H1 (cell line): ENCODE measurements around the gene UBA3. TPM values are rescaled to one million over a fixed set of nuclear protein-coding genes. Genes with fewer than 3 reads are reported as not detected.
A peak's percentile ranks its signal among the peaks of the same experiment; 100 is the strongest.

Experiments used
- CTCF ChIA-PET: fragments of 300-600 bp; sonication (Branson Sonifier 250); formaldehyde crosslinking; loops from one replicate; lab custom pipeline; 2021; ENCODE audit not compliant: partially characterized antibody; lab: Charles Lee
- POLR2A ChIA-PET: fragments of 300-600 bp; sonication (Branson Sonifier 250); formaldehyde crosslinking; loops from one replicate; lab custom pipeline; 2021; ENCODE audit warnings: inconsistent platforms; ENCODE audit not compliant: partially characterized antibody; lab: Charles Lee
- DNase-seq, 2 experiments: peaks; one replicate each; pipeline versions ENCODE4 v3.0.0 to v3.0.0-alpha.2; 2010 to 2022; ENCODE audit warnings: low spot score in 2 of 2, low read depth in 1 of 2, mixed read lengths in 1 of 2
- FAIRE-seq: peaks from 2 replicates; lab custom pipeline; 2011; peaks lifted over from hg19 to GRCh38; lab: Jason Lieb, UNC
- H2AFZ ChIP-seq: 2 replicates; pipeline ENCODE4 v1.8.1; 2012; ENCODE audit warnings: low read length, inconsistent platforms
- H2AK5ac ChIP-seq: 2 replicates; pipeline ENCODE4 v1.6.1; 2013; ENCODE audit warnings: low read depth, low read length
- H2BK120ac ChIP-seq: replicated peaks from 2 replicates; pipeline ENCODE3; 2013; ENCODE audit warnings: low read depth, low read length, inconsistent platforms
- H2BK12ac ChIP-seq: 2 replicates; pipeline ENCODE4 v1.6.1; 2013; ENCODE audit warnings: low read depth, low read length
- H2BK15ac ChIP-seq: 2 replicates; pipeline ENCODE4 v1.6.1; 2013; ENCODE audit warnings: low read length
- H2BK20ac ChIP-seq: 2 replicates; pipeline ENCODE4 v1.6.1; 2013; ENCODE audit warnings: low read length
- H2BK5ac ChIP-seq: 2 replicates; pipeline ENCODE4 v1.6.1; 2013; ENCODE audit warnings: low read depth, low read length
- H3K14ac ChIP-seq: 2 replicates; pipeline ENCODE4 v1.6.1; 2013; ENCODE audit warnings: inconsistent platforms; ENCODE audit not compliant: insufficient read length
- H3K18ac ChIP-seq: 2 replicates; pipeline ENCODE4 v1.6.1; 2013; ENCODE audit warnings: low read length; ENCODE audit errors: extremely low read depth
- H3K23ac ChIP-seq: 2 replicates; pipeline ENCODE4 v1.6.1; 2013; ENCODE audit warnings: inconsistent platforms; ENCODE audit not compliant: insufficient read length
- H3K23me2 ChIP-seq: 2 replicates; pipeline ENCODE4 v1.6.1; 2013; ENCODE audit warnings: low read depth, low read length
- H3K27ac ChIP-seq: 2 replicates; pipeline ENCODE4 v1.6.1; 2011; ENCODE audit warnings: low read depth, low read length, inconsistent platforms
- H3K27me3 ChIP-seq, 4 experiments: replicated peaks in 1 of 4; 1 replicate in 1 of 4; 2 replicates in 3 of 4; pipeline versions ENCODE4 v1.6.1 to v1.8.1; 2011 to 2013; ENCODE audit warnings: low read length in 3 of 4, mild to moderate bottlenecking in 3 of 4, inconsistent platforms in 2 of 4, mixed read lengths in 2 of 4, moderate library complexity in 1 of 4; ENCODE audit not compliant: control insufficient read depth in 3 of 4, insufficient read depth in 3 of 4; ENCODE audit errors: extremely low read depth in 1 of 4
- H3K36me3 ChIP-seq, 4 experiments: 2 replicates each; pipeline versions ENCODE4 v1.6.1 to v1.8.1; 2011 to 2013; ENCODE audit warnings: mild to moderate bottlenecking in 4 of 4, low read length in 3 of 4, moderate library complexity in 2 of 4, control low read depth in 1 of 4, inconsistent platforms in 1 of 4; ENCODE audit not compliant: insufficient read depth in 4 of 4, control insufficient read depth in 2 of 4
- H3K4ac ChIP-seq: replicated peaks from 2 replicates; pipeline ENCODE3; 2013; ENCODE audit warnings: low read length, low read depth, mixed read lengths, inconsistent platforms; ENCODE audit not compliant: insufficient read length
- H3K4me1 ChIP-seq, 4 experiments: replicated peaks in 1 of 4; 1 replicate in 1 of 4; 2 replicates in 3 of 4; pipeline versions ENCODE4 v1.6.1 to v1.8.1; 2011 to 2013; ENCODE audit warnings: low read length in 3 of 4, inconsistent platforms in 2 of 4, mixed read lengths in 1 of 4; ENCODE audit not compliant: insufficient read depth in 4 of 4, control insufficient read depth in 3 of 4
- H3K4me2 ChIP-seq, 2 experiments: 2 replicates each; pipeline versions ENCODE4 v1.6.1 to v1.8.1; 2011 to 2013; ENCODE audit warnings: low read depth in 2 of 2, low read length in 2 of 2, control low read depth in 1 of 2, inconsistent platforms in 1 of 2, mild to moderate bottlenecking in 1 of 2; ENCODE audit not compliant: insufficient read depth in 1 of 2
- H3K4me3 ChIP-seq, 4 experiments: fragments of 200-600, 300-600 bp in 1 of 4; sonication (generic), shearing (Covaris generic), sonication (Bioruptor Twin) in 1 of 4; 2 replicates each; pipeline versions ENCODE4 v1.5.1 to v1.8.1; 2011 to 2016; ENCODE audit warnings: low read length in 4 of 4, low read depth in 3 of 4, control low read depth in 2 of 4, inconsistent platforms in 2 of 4, mild to moderate bottlenecking in 2 of 4, mixed read lengths in 1 of 4, moderate library complexity in 1 of 4; ENCODE audit not compliant: insufficient read depth in 2 of 4; ENCODE audit errors: extremely low read depth in 1 of 4
- H3K56ac ChIP-seq: replicated peaks from 2 replicates; pipeline ENCODE3; 2013; ENCODE audit warnings: low read depth, mild to moderate bottlenecking, mixed read lengths, low read length, inconsistent platforms; ENCODE audit not compliant: insufficient read length
- H3K79me1 ChIP-seq: 2 replicates; pipeline ENCODE4 v1.6.1; 2013; ENCODE audit warnings: low read depth, low read length, control low read depth
- H3K79me2 ChIP-seq, 2 experiments: 2 replicates each; pipeline versions ENCODE4 v1.6.1 to v1.8.1; 2012 to 2013; ENCODE audit warnings: low read length in 2 of 2, mild to moderate bottlenecking in 2 of 2, inconsistent platforms in 1 of 2; ENCODE audit not compliant: insufficient read depth in 2 of 2, control insufficient read depth in 1 of 2
- H3K9ac ChIP-seq, 4 experiments: replicated peaks in 1 of 4; 1 replicate in 1 of 4; 2 replicates in 3 of 4; pipeline versions ENCODE4 v1.6.1 to v1.8.1; 2011 to 2013; ENCODE audit warnings: low read depth in 3 of 4, low read length in 3 of 4, control low read depth in 2 of 4, mild to moderate bottlenecking in 2 of 4, moderate library complexity in 2 of 4, inconsistent platforms in 1 of 4; ENCODE audit errors: extremely low read depth in 1 of 4
- H3K9me3 ChIP-seq, 2 experiments: 2 replicates each; pipeline versions ENCODE4 v1.6.1 to v1.8.1; 2012 to 2013; ENCODE audit warnings: mild to moderate bottlenecking in 2 of 2, moderate library complexity in 2 of 2, control low read depth in 1 of 2, inconsistent platforms in 1 of 2, low read depth in 1 of 2, low read length in 1 of 2, mixed read lengths in 1 of 2; ENCODE audit not compliant: insufficient read depth in 2 of 2
- H4K20me1 ChIP-seq, 2 experiments: replicated peaks in 1 of 2; 2 replicates each; pipeline versions ENCODE3 to v1.8.1; 2011 to 2013; ENCODE audit warnings: inconsistent platforms in 2 of 2, low read length in 2 of 2, mild to moderate bottlenecking in 1 of 2; ENCODE audit not compliant: insufficient read depth in 2 of 2, control insufficient read depth in 1 of 2
- H4K5ac ChIP-seq: 2 replicates; pipeline ENCODE4 v1.6.1; 2013; ENCODE audit warnings: low read length, low read depth, mixed read lengths, inconsistent platforms; ENCODE audit not compliant: insufficient read length
- H4K8ac ChIP-seq: 2 replicates; pipeline ENCODE4 v1.8.0; 2013; ENCODE audit warnings: mild to moderate bottlenecking, moderate library complexity, low read length, inconsistent platforms; ENCODE audit not compliant: insufficient read depth; ENCODE audit errors: extremely low read depth
- H4K91ac ChIP-seq: replicated peaks from 2 replicates; pipeline ENCODE3; 2013; ENCODE audit warnings: low read length, mixed read lengths, inconsistent platforms; ENCODE audit not compliant: insufficient read length
- BRCA1 ChIP-seq: IDR thresholded peaks from 2 replicates; pipeline ENCODE4 v1.6.1; 2012; ENCODE audit warnings: low read depth, low read length, improper control_type of control experiment
- CBX8 ChIP-seq: fragments of 300-800, 300-1000 bp; sonication (generic); IDR thresholded peaks from 2 replicates; pipeline ENCODE4 v1.7.1; 2016; ENCODE audit warnings: low read depth, low read length, borderline replicate concordance
- EGR1 ChIP-seq: IDR thresholded peaks from 2 replicates; pipeline ENCODE4 v1.6.1; 2011; ENCODE audit warnings: low read depth, low read length, borderline replicate concordance
- POLR2AphosphoS5 ChIP-seq: IDR thresholded peaks from 2 replicates; pipeline ENCODE4 v1.6.1; 2011; ENCODE audit warnings: low read depth, low read length
- RFX5 ChIP-seq: IDR thresholded peaks from 2 replicates; pipeline ENCODE4 v1.6.1; 2011; ENCODE audit warnings: low read depth, low read length, improper control_type of control experiment, borderline replicate concordance
- SP4 ChIP-seq: IDR thresholded peaks from 2 replicates; pipeline ENCODE4 v1.6.1; 2012; ENCODE audit warnings: low read length, inconsistent platforms
- TBP ChIP-seq: IDR thresholded peaks from 2 replicates; pipeline ENCODE4 v1.6.1; 2011; ENCODE audit warnings: low read depth, low read length, improper control_type of control experiment
- WGBS, 2 experiments: shearing (Covaris generic) in 1 of 2; methylation state at CpG; one replicate each; pipeline versions ENCODE4 v1.1.6 to v1.1.7; 2013 to 2015; ENCODE audit warnings: low lambda C conversion rate in 2 of 2, mixed read lengths in 2 of 2, inconsistent platforms in 1 of 2, low coverage in 1 of 2, missing lambda C conversion rate in 1 of 2; ENCODE audit not compliant: insufficient replicate concordance in 2 of 2, insufficient coverage in 1 of 2, insufficient read length in 1 of 2; ENCODE audit errors: extremely low coverage in 1 of 2, missing lambda C conversion rate in 1 of 2; 5-methylcytosine and 5-hydroxymethylcytosine counted together
- polyA plus RNA-seq, 7 experiments: library from polyadenylated mRNA; depleted of rRNA in 3 of 7; stranded (reverse) in 5 of 7; unstranded in 2 of 7; fragments of >200 nt in 5 of 7; fragments of 200-250 nt in 2 of 7; gene quantifications; 1 replicate in 5 of 7; 2 replicates in 1 of 7; 4 replicates in 1 of 7; pipeline versions ENCODE4 v1.2.1 to v1.2.3, GENCODE V29; 2011 to 2013; ENCODE audit warnings: missing spikeins in 2 of 7, mixed read lengths in 2 of 7
- total RNA-seq: library from RNA; stranded (reverse); fragmentation: NEBNext Ultra II Directional; extraction: Animal tissue kit (Norgen Biotek cat#: 25700); gene quantifications from 2 replicates; pipeline ENCODE4 v1.2.1, GENCODE V29; 2021
- TF ChIP-seq, protein P1 (sequence below): IDR thresholded peaks from 2 replicates; pipeline ENCODE4 v1.6.1; 2011; ENCODE audit warnings: low read depth, mild to moderate bottlenecking, low read length; ENCODE audit not compliant: insufficient read depth
- TF ChIP-seq, protein P2 (sequence below): IDR thresholded peaks from 2 replicates; pipeline ENCODE4 v1.6.1; 2012; ENCODE audit warnings: low read length, inconsistent platforms

Gene UBA3
- total and polyA plus RNA-seq, 2 of the 8 experiments (the other 6 are each of a cell fraction or from before 2014, with no cell fraction given), result 40.8 to 97.8 TPM

DNA sequence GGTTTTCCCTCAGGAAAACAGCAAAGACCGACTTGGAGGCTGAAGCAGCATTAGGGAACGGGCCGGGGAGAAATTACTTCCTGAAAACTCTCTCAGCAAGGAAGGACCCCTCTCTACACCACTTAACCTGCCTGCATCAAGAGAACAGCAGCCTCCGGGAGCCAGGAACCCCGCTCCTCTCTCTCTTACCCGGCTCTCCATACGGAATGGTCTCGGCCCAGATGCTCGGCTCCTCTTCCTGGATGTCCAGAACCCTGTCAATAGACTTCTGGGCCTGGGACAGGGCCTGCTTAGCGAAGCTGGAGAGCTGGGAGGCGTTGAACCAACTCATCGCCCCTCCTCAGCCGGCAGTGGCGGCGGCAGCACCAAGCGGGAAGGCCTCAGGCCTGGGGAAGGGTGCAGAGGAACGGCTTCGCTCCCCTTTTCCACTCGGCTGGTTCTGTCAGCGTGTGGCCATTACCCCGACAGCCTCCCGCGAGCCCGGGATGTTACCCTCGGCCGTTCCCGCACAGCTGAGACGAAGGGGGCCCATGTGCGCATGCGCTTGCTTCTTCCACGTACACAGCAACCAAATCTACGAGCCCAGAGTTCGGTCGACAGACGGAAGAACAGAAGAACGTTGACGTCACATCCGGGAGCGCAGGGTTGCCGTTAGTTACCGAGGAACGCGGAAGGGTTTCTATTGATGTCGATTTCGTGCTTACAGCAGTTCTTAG, 28.3 kb downstream of the UBA3 start, which contains the start of gene TMF1:
TSS of gene TMF1 (minus strand) at position 578 of the 716 bp plus-strand sequence. CDS start at position 331, 247 bp downstream.
- DNase-seq (peak; percentile 97), FAIRE-seq (peak; percentile 99)
- H3K4me2 ChIP-seq, result peak within 1 kb of the TSS; percentile 78 to 90
- H3K23ac ChIP-seq, result no peak within 1 kb of the TSS
- H3K14ac ChIP-seq, result no peak within 1 kb of the TSS
- no peak within 1 kb of the TSS for H2BK120ac ChIP-seq
- peaks cover 7% of the 10 kb centered on the region for H3K23me2 ChIP-seq
- peak within 1 kb of the TSS; percentile 77 to 91 (median 84) for H3K4me3 ChIP-seq
- H2AK5ac ChIP-seq, result no peak within 1 kb of the TSS
- no peak within 1 kb of the TSS for H4K5ac ChIP-seq
- peaks cover 0 to 22% of the 10 kb centered on the region in 2 experiments; a peak in 2 of 4 replicates for H3K79me2 ChIP-seq
- H2BK12ac ChIP-seq, result peak within 1 kb of the TSS; percentile 80; the same call in 1 of the 2 replicates
- peak within 1 kb of the TSS; percentile 60 for H2BK5ac ChIP-seq
- peaks cover 3 to 39% (median 11%) of the 10 kb centered on the region in 4 experiments; a peak in 6 of 8 replicates for H3K36me3 ChIP-seq
- H3K4me1 ChIP-seq, result peaks cover 0 to 4% (median 1%) of the 10 kb centered on the region in 4 experiments; a peak in 2 of 7 replicates
- peak within 1 kb of the TSS; percentile 85 for H2AFZ ChIP-seq
- 1% methylated on average over 40 of the region's 45 CpGs; no CpG with 5 or more reads in 1 of the 2 experiments for WGBS, 2 experiments
- no peaks in the 10 kb centered on the region for H3K79me1 ChIP-seq
- 0 out of 2 replicates have a peak within 1 kb of the TSS, but pooled peaks have one; percentile 19 for H2BK15ac ChIP-seq
- H3K4ac ChIP-seq, result no peak within 1 kb of the TSS
- H4K91ac ChIP-seq, result no peak within 1 kb of the TSS
- ChIA-PET POLR2A (interaction anchor here (0.6 to 3.6 kb wide), 16 partner anchors 9 to 754 kb away, joined by 3 to 19 read pairs (median 4); partner anchors contain the start of genes EOGT and UBA3), CTCF (interaction anchor here (1.0 to 1.3 kb wide), 3 partner anchors 37 to 53 kb away, joined by 3 to 4 read pairs (median 3); partner anchors contain the start of gene EOGT)
- H3K56ac ChIP-seq, result no peak within 1 kb of the TSS
- no peak within 1 kb of the TSS for H3K18ac ChIP-seq
- H4K20me1 ChIP-seq, result no peaks in the 10 kb centered on the region
- peak within 1 kb of the TSS; percentile 49 to 88 (median 80) for H3K9ac ChIP-seq
- peak within 1 kb of the TSS; percentile 85 for H3K27ac ChIP-seq
- no peaks in the 10 kb centered on the region for H3K9me3 ChIP-seq
- no peaks in the 10 kb centered on the region for H3K27me3 ChIP-seq
- H2BK20ac ChIP-seq, result no peak within 1 kb of the TSS
- H4K8ac ChIP-seq, result peak within 1 kb of the TSS; percentile 94
- TF ChIP-seq BRCA1 (peak; percentile 59), RFX5 (no peak), SP4 (no peak), CBX8 (no peak), EGR1 (no peak), POLR2AphosphoS5 (peak; percentile 76; the same call in 1 of the 2 replicates), TBP (peak; percentile 73; the same call in 1 of the 2 replicates)
- TF ChIP-seq, protein P1, sequence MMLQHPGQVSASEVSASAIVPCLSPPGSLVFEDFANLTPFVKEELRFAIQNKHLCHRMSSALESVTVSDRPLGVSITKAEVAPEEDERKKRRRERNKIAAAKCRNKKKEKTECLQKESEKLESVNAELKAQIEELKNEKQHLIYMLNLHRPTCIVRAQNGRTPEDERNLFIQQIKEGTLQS, result no peak
- TF ChIP-seq, protein P2, sequence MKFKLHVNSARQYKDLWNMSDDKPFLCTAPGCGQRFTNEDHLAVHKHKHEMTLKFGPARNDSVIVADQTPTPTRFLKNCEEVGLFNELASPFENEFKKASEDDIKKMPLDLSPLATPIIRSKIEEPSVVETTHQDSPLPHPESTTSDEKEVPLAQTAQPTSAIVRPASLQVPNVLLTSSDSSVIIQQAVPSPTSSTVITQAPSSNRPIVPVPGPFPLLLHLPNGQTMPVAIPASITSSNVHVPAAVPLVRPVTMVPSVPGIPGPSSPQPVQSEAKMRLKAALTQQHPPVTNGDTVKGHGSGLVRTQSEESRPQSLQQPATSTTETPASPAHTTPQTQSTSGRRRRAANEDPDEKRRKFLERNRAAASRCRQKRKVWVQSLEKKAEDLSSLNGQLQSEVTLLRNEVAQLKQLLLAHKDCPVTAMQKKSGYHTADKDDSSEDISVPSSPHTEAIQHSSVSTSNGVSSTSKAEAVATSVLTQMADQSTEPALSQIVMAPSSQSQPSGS, result no peak; the same call in 1 of the 2 replicates
